SHP77 treated with DMSO at 0.1 percent for 48 hours (cell line): ENCODE results near the gene ZNF618.

Experiments
- DNase-seq: peaks from one replicate; lab custom pipeline; 2025; lab: John Stamatoyannopoulos, UW

The ZNF618 gene

GRCh38 chr9:114002986-114003350 lies 126.9 kb downstream of the ZNF618 start:
- no peak for DNase-seq

- DNase-seq = no peak
These were observed 127.2 kb downstream of the ZNF618 start for GRCh38 chr9:114003351-114003750.

- DNase-seq = no peak
These were observed 127.6 kb downstream of the ZNF618 start for GRCh38 chr9:114003758-114004157.

GRCh38 chr9:114004221-114004716 lies 128.2 kb downstream of the ZNF618 start:
- no peak for DNase-seq

GRCh38 chr9:114005371-114006154 lies 129.5 kb downstream of the ZNF618 start:
- DNase-seq = no peak

- no peak for DNase-seq
These were observed 130.0 kb downstream of the ZNF618 start for GRCh38 chr9:114006155-114006550.

- no peak for DNase-seq
These were observed 131.0 kb downstream of the ZNF618 start for GRCh38 chr9:114006931-114007691.

- DNase-seq = no peak
These were observed 132.0 kb downstream of the ZNF618 start for GRCh38 chr9:114007991-114008666.

GRCh38 chr9:114008667-114009410 lies 132.7 kb downstream of the ZNF618 start:
- no peak for DNase-seq

- no peak for DNase-seq
These were observed 135.2 kb downstream of the ZNF618 start for GRCh38 chr9:114011313-114011712.

- DNase-seq = no peak
These were observed 136.0 kb downstream of the ZNF618 start for GRCh38 chr9:114012126-114012525.

GRCh38 chr9:114014044-114014443 lies 137.9 kb downstream of the ZNF618 start:
- DNase-seq = no peak

GRCh38 chr9:114015607-114016006 lies 139.5 kb downstream of the ZNF618 start:
- DNase-seq = no peak

- no peak for DNase-seq
These were observed 140.0 kb downstream of the ZNF618 start for GRCh38 chr9:114016101-114016500.

- no peak for DNase-seq
These were observed 140.7 kb downstream of the ZNF618 start for GRCh38 chr9:114016629-114017423.

- no peak for DNase-seq
These were observed 141.9 kb downstream of the ZNF618 start for GRCh38 chr9:114017741-114018715.

GRCh38 chr9:114021578-114021977 lies 145.5 kb downstream of the ZNF618 start:
- DNase-seq = no peak

- DNase-seq = no peak
These were observed 147.9 kb downstream of the ZNF618 start for GRCh38 chr9:114023961-114024360.

GRCh38 chr9:114025196-114025753 lies 149.2 kb downstream of the ZNF618 start:
- no peak for DNase-seq

- no peak for DNase-seq
These were observed 149.7 kb downstream of the ZNF618 start for GRCh38 chr9:114025760-114026159.
